Lung (tissue), 12 donors: ENCODE results near the gene ILKAP. TPM values are rescaled to one million over a fixed set of nuclear protein-coding genes. Genes with fewer than 3 reads are reported as not detected.

ENCODE experiments used
- ATAC-seq: fragments of 200-7000 bp; cut with Tn5 transposase; one replicate; pipeline ENCODE4 v1.9.1; 2020; ENCODE audit warnings: moderate number of reproducible peaks; ENCODE audit not compliant: insufficient read depth, low FRiP score
- DNase-seq, 3 donors: peaks; one replicate each; pipeline ENCODE4 v3.0.0-alpha.2; 2013 to 2017
- H3K27ac ChIP-seq, 2 donors: one replicate each; pipeline ENCODE4 v1.5.1; 2013; ENCODE audit warnings: mild to moderate bottlenecking in 2 of 2, moderate library complexity in 2 of 2, control low read depth in 1 of 2, inconsistent platforms in 1 of 2, low read depth in 1 of 2, low read length in 1 of 2
- H3K27me3 ChIP-seq, 3 donors: one replicate each; pipeline ENCODE4 v1.5.1; 2013; ENCODE audit warnings: low read length in 2 of 3; ENCODE audit not compliant: control insufficient read depth in 3 of 3, insufficient read depth in 3 of 3
- H3K36me3 ChIP-seq, 4 donors: one replicate each; pipeline ENCODE4 v1.5.1; 2013; ENCODE audit warnings: low read length in 4 of 4, mild to moderate bottlenecking in 1 of 4, moderate library complexity in 1 of 4; ENCODE audit not compliant: control insufficient read depth in 4 of 4, insufficient read depth in 4 of 4
- H3K4me1 ChIP-seq, 5 donors: one replicate each; pipeline ENCODE4 v1.5.1; 2013; ENCODE audit warnings: low read length in 5 of 5, mild to moderate bottlenecking in 2 of 5, moderate library complexity in 1 of 5; ENCODE audit not compliant: control insufficient read depth in 5 of 5, insufficient read depth in 5 of 5
- H3K4me3 ChIP-seq: one replicate; pipeline ENCODE4 v1.5.1; 2013; ENCODE audit warnings: mild to moderate bottlenecking, control low read depth, moderate library complexity
- H3K9ac ChIP-seq, 2 donors: one replicate each; pipeline ENCODE4 v1.5.1; 2013; ENCODE audit warnings: low read length in 2 of 2, control low read depth in 1 of 2; ENCODE audit not compliant: insufficient read depth in 1 of 2
- H3K9me3 ChIP-seq, 4 donors: one replicate each; pipeline ENCODE4 v1.5.1; 2013; ENCODE audit warnings: low read length in 3 of 4, mild to moderate bottlenecking in 1 of 4, moderate library complexity in 1 of 4; ENCODE audit not compliant: control insufficient read depth in 4 of 4, insufficient read depth in 3 of 4
- WGBS, 2 donors: extraction: QIAGEN DNeasy Blood & Tissue Kit; methylation state at CpG; one replicate each; pipeline ENCODE4 v1.1.7; 2013; 5-methylcytosine and 5-hydroxymethylcytosine counted together
- polyA plus RNA-seq, 2 donors: library from polyadenylated mRNA; stranded (reverse); fragments of 200-250 nt; gene quantifications; one replicate each; pipeline ENCODE4 v1.2.1, GENCODE V29; 2013
- total RNA-seq, 2 donors: library from RNA; depleted of rRNA in 1 of 2; stranded (reverse); fragments of >200 nt in 1 of 2; gene quantifications; one replicate each; pipeline ENCODE4 v1.2.1, GENCODE V29; 2014 to 2021
- TF ChIP-seq, protein P1 (sequence below): IDR thresholded peaks from 2 replicates; pipeline ENCODE4 v1.5.1; 2012; ENCODE audit warnings: mild to moderate bottlenecking; ENCODE audit errors: control extremely low read depth, extremely low read depth
- donor health status: control.
- donor health status: control.
- donor health status: Bipolar disorder and iron deficiency.
- donor health status: healthy.
- donor health status: DM: yes; HTN: yes; CAD: no.

ILKAP gene
- total and polyA plus RNA-seq, 4 donors = 35.0 to 52.0 (median 42.1) TPM

DNA sequence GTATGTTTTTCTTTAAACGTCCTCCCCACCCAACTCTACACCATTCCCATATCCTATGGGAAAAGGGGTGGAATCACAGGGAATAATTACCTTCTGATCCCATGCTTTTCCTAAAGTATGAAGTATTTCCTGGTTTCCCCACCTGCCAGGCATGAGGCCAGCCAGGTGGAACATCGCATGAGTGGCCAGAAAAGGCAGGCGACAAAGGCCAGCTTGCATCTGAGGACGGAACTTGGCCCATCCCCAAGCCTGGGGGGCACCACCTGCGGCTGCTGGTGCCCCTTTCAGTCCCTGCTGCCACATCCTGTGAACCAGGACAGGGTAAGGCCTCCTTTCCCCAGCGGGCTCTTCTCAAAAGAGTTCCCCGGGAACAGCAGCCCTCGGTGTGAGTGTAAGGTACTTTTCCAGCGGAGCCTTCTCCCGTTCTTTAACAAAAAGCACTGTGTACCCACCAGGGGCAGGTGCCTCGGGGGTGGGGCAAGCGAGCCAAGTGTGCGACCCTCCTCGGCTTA, 45.9 kb downstream of the ILKAP start:
- Histone ChIP-seq H3K4me1 (peaks cover 0 to 17% (median 4%) of the 10 kb centered on the region in 5 donors), H3K27ac (no peak overlapping the region), H3K9me3 (no peaks in the 10 kb centered on the region), H3K36me3 (no peaks in the 10 kb centered on the region), H3K9ac (no peak overlapping the region), H3K4me3 (no peak overlapping the region), H3K27me3 (peaks cover 0 to 11% (median 9%) of the 10 kb centered on the region in 3 donors)
- TF ChIP-seq, protein P1, sequence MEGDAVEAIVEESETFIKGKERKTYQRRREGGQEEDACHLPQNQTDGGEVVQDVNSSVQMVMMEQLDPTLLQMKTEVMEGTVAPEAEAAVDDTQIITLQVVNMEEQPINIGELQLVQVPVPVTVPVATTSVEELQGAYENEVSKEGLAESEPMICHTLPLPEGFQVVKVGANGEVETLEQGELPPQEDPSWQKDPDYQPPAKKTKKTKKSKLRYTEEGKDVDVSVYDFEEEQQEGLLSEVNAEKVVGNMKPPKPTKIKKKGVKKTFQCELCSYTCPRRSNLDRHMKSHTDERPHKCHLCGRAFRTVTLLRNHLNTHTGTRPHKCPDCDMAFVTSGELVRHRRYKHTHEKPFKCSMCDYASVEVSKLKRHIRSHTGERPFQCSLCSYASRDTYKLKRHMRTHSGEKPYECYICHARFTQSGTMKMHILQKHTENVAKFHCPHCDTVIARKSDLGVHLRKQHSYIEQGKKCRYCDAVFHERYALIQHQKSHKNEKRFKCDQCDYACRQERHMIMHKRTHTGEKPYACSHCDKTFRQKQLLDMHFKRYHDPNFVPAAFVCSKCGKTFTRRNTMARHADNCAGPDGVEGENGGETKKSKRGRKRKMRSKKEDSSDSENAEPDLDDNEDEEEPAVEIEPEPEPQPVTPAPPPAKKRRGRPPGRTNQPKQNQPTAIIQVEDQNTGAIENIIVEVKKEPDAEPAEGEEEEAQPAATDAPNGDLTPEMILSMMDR = no peak
- DNase-seq (no peak), ATAC-seq (no peak)
- WGBS, 2 donors = 74 to 79% methylated on average over 14 of the region's 14 CpGs

DNA sequence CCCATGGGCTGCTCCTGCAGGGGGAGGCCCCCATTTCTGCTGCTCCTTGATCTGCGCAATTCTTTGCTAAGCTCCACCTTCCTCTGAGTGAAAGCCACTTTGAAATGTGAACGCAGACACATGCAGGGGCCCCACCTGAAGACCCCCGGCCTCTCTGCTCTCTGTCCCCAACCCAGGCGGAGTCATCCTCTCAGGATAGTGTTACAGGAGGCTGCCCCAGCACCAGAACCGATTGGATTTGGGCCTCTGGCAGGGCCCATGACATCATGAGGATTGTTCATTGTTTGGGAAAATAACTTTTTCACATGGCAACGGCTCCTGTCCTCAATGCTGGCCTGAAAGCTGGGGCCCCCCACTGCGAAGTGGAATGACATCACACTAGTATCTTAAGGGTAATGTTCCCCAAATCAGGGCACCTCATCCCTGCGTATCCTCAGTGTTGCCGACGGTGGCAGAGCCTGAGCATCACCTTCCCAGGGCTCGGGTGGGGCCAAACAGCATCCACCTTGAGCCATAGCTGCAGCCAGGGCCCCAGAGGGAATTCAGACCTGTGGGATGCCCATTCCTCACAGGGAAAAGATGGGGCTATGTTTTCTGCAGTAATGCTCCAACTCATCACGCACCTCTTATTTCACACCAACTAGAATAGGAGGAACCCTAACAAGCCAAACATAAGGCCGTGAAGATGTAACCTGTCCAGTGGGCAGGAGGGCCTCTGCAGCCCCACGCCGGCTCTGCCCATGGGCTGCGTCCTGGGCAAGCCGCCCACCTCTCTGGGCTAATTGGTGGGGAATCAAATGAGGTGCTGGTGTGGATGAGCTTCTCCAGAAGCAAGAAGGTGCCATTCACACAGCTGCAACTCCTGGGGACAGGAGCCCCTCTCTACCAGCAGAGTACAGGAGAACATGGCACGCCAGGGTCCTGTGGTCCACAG, 47.5 kb downstream of the ILKAP start:
- H3K27ac ChIP-seq = no peak overlapping the region

DNA sequence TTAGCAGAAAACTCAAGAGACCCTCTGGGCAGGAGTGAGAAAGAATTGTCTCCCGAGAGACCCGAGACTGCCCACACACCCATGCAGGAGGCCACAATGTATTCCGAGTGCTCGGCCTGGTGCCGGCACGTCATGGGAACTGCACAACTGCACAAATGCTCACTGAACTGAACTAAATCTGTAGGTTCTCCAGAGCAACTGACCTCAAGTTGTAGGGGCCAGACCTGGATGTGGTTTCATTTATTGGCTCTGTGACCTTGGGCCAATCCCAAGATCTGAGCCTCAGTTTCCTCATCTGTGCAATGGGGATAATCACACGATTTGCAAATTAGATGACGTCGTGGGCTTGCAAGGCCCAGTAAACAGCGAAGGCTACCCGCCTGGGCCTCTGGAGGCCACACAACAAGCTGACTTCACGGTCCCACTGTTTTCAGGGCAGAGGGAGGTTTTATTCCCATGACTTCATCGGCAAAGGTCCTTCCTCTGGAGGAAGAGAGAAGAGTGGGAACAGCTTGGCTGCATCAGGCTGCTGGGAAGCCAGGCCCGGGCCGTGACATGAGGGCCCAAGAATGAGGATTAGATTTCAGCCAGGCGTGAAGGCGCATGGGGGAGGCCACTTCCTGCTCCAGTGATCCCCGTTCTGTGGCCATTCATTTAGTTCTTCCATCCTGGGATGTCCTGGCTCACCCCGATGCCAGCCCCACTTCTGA, 48.3 kb downstream of the ILKAP start:
- 81 to 85% methylated on average over 19 of the region's 19 CpGs for WGBS, 2 donors
- DNase-seq = peak; percentile 50 to 77 (median 53)
- Histone ChIP-seq H3K4me3 (no peak overlapping the region), H3K4me1 (peaks cover 0 to 12% (median 0%) of the 10 kb centered on the region in 5 donors), H3K36me3 (no peaks in the 10 kb centered on the region), H3K9me3 (no peaks in the 10 kb centered on the region), H3K9ac (no peak overlapping the region), H3K27ac (no peak overlapping the region), H3K27me3 (peaks cover 0 to 9% (median 6%) of the 10 kb centered on the region in 3 donors)
- TF ChIP-seq, protein P1 = no peak
- no peak for ATAC-seq

More for the DNA sequence above, 47.5 kb downstream of the ILKAP start:
- Histone ChIP-seq H3K9me3 (no peaks in the 10 kb centered on the region), H3K27me3 (peaks cover 0 to 9% (median 9%) of the 10 kb centered on the region in 3 donors), H3K36me3 (no peaks in the 10 kb centered on the region), H3K4me3 (no peak overlapping the region), H3K9ac (no peak overlapping the region), H3K4me1 (peaks cover 0 to 12% (median 0%) of the 10 kb centered on the region in 5 donors)
- ATAC-seq (no peak), DNase-seq (no peak)
- TF ChIP-seq, protein P1 = no peak
- 83 to 87% methylated on average over 18 of the region's 18 CpGs for WGBS, 2 donors
